ENCODE results near the gene BRD4.

Gene BRD4

GRCh38 chr19:15321739-15322138 is 10.6 kb downstream of the BRD4 start:
- H3K4me1 ChIP-seq (ENCODE audit: insufficient read depth, low read length), result peaks cover 10% of the 10 kb centered on the region
- ATAC-seq (ENCODE audit: insufficient read depth, low read depth), result no peak

GRCh38 chr19:15320116-15320515 is 12.2 kb downstream of the BRD4 start:
- no peak overlapping the region for H3K4me2 ChIP-seq (ENCODE audit: insufficient read depth, low read length)

More at GRCh38 chr19:15321739-15322138, 10.6 kb downstream of the BRD4 start:
- peaks cover 98% of the 10 kb centered on the region for H3K79me2 ChIP-seq (ENCODE audit: insufficient read depth, low read length)
- H3K36me3 ChIP-seq (ENCODE audit: insufficient read depth, low read length), result peaks cover 11% of the 10 kb centered on the region
- no peak overlapping the region for H3K4me2 ChIP-seq (ENCODE audit: insufficient read depth, low read length)
- no peak overlapping the region for H3K27ac ChIP-seq (ENCODE audit: low read length)
- no peaks in the 10 kb centered on the region for H3K9me3 ChIP-seq (ENCODE audit: insufficient read depth, low read length, severe bottlenecking)
- no peak overlapping the region for H2AFZ ChIP-seq (ENCODE audit: low read depth, low read length)
- DNase-seq, result no peak
- no peaks in the 10 kb centered on the region for H3K27me3 ChIP-seq (ENCODE audit: insufficient read depth, low read length, poor library complexity)
- no peak overlapping the region for H3K4me3 ChIP-seq (ENCODE audit: low read depth in 1 of 2, low read length in 2 of 2)
- TF ChIP-seq CTCF (IDR thresholded peaks at IDR 0.05; ENCODE audit: borderline replicate concordance, extremely low read depth, low read length, poor library complexity, severe bottlenecking) (no peak), EZH2 (IDR thresholded peaks at IDR 0.05; ENCODE audit: borderline replicate concordance, low read depth, low read length, severe bottlenecking) (no peak)
- no peak overlapping the region for H3K9ac ChIP-seq (ENCODE audit: low read depth, low read length)
- peaks cover 91% of the 10 kb centered on the region for H4K20me1 ChIP-seq (ENCODE audit: insufficient read depth, low read length)

GRCh38 chr19:15318241-15318691 is 14.1 kb downstream of the BRD4 start:
- H3K4me1 ChIP-seq (ENCODE audit: insufficient read depth, low read length), result 0 out of 2 replicates have a peak, but pooled peaks cover 7% of the 10 kb centered on the region
- ATAC-seq (ENCODE audit: insufficient read depth, low read depth), result no peak; the same call in 2 of the 3 replicates
- H3K4me2 ChIP-seq (ENCODE audit: insufficient read depth, low read length), result no peak overlapping the region

More at GRCh38 chr19:15320116-15320515, 12.2 kb downstream of the BRD4 start:
- Histone ChIP-seq H2AFZ (ENCODE audit: low read depth, low read length) (no peak overlapping the region), H3K4me3 (ENCODE audit: low read depth in 1 of 2, low read length in 2 of 2) (no peak overlapping the region), H3K9ac (ENCODE audit: low read depth, low read length) (no peak overlapping the region), H3K27ac (ENCODE audit: low read length) (no peak overlapping the region), H3K36me3 (ENCODE audit: insufficient read depth, low read length) (peaks cover 14% of the 10 kb centered on the region), H4K20me1 (ENCODE audit: insufficient read depth, low read length) (peaks cover 89% of the 10 kb centered on the region), H3K9me3 (ENCODE audit: insufficient read depth, low read length, severe bottlenecking) (no peaks in the 10 kb centered on the region), H3K4me1 (ENCODE audit: insufficient read depth, low read length) (peaks cover 7% of the 10 kb centered on the region; the same call in 1 of the 2 replicates), H3K27me3 (ENCODE audit: insufficient read depth, low read length, poor library complexity) (no peaks in the 10 kb centered on the region), H3K79me2 (ENCODE audit: insufficient read depth, low read length) (peaks cover 98% of the 10 kb centered on the region)
- DNase-seq (no peak), ATAC-seq (ENCODE audit: insufficient read depth, low read depth) (no peak)
- TF ChIP-seq EZH2 (IDR thresholded peaks at IDR 0.05; ENCODE audit: borderline replicate concordance, low read depth, low read length, severe bottlenecking), result no peak
- no peak for TF ChIP-seq CTCF (IDR thresholded peaks at IDR 0.05; ENCODE audit: borderline replicate concordance, extremely low read depth, low read length, poor library complexity, severe bottlenecking)

More at GRCh38 chr19:15318241-15318691, 14.1 kb downstream of the BRD4 start:
- DNase-seq, result no peak
- Histone ChIP-seq H3K9me3 (ENCODE audit: insufficient read depth, low read length, severe bottlenecking) (no peaks in the 10 kb centered on the region), H4K20me1 (ENCODE audit: insufficient read depth, low read length) (peaks cover 88% of the 10 kb centered on the region), H3K27me3 (ENCODE audit: insufficient read depth, low read length, poor library complexity) (no peaks in the 10 kb centered on the region), H3K4me3 (ENCODE audit: low read depth in 1 of 2, low read length in 2 of 2) (no peak overlapping the region), H3K27ac (ENCODE audit: low read length) (no peak overlapping the region), H3K9ac (ENCODE audit: low read depth, low read length) (no peak overlapping the region), H3K36me3 (ENCODE audit: insufficient read depth, low read length) (peaks cover 18% of the 10 kb centered on the region), H3K79me2 (ENCODE audit: insufficient read depth, low read length) (peaks cover 98% of the 10 kb centered on the region), H2AFZ (ENCODE audit: low read depth, low read length) (no peak overlapping the region)
- TF ChIP-seq EZH2 (IDR thresholded peaks at IDR 0.05; ENCODE audit: borderline replicate concordance, low read depth, low read length, severe bottlenecking) (no peak), CTCF (IDR thresholded peaks at IDR 0.05; ENCODE audit: borderline replicate concordance, extremely low read depth, low read length, poor library complexity, severe bottlenecking) (no peak)

Measured in DND-41 (cell line).